NCI-H187 (cell line): ENCODE data around the gene MFSD6.
"Not testable (repeated sequence)": the region's sequence is repeated elsewhere in the genome, so short reads cannot be mapped to it uniquely, and the experiment has no call there.

Experiments
- DNase-seq, 2 experiments: peaks; one replicate each; lab custom pipeline; 2025; lab: John Stamatoyannopoulos, UW

The MFSD6 gene

DNA sequence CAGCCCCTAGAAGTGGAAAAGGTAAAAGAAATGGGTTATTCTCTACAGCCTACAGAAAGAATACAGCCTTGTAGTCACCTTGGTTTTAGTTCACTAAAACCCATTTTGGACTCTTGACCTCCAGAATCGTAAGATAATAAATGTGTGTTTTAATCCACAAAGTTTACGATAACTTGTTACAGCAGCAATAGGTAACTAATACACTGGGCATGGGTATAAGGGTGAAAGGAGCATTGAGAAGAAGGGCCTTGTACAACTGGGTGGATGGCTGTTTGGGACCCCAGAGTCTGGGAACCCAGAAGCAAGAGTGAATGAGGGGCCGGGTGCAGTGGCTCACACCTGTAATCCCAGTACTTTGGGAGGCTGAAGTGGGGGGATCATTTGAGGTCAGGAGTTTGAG, 2.2 kb upstream of the MFSD6 start:
- no peak for DNase-seq

GRCh38 chr2:190406805-190407204, 1.4 kb upstream of the MFSD6 start:
- no peak for DNase-seq

DNA sequence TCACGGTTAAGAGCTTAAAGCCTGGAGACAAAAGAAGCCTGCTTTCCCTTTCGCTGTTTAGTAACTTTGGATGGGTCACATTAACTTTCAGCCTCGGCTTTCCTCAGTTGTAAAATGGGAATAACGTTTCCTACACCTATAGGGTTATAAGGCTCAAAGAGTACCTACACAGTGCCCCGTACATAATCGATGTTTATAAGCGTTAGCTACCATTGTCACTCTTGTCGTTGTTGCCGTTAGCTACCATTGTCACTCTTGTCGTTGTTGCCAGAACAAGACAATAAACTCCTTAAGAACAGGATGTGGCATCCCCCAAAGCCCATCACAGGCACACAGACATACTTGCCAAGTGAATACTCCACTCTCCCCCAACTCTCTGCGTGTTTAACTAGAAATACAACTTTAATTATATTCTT, 901 bp upstream of the MFSD6 start:
- DNase-seq: no peak

DNA sequence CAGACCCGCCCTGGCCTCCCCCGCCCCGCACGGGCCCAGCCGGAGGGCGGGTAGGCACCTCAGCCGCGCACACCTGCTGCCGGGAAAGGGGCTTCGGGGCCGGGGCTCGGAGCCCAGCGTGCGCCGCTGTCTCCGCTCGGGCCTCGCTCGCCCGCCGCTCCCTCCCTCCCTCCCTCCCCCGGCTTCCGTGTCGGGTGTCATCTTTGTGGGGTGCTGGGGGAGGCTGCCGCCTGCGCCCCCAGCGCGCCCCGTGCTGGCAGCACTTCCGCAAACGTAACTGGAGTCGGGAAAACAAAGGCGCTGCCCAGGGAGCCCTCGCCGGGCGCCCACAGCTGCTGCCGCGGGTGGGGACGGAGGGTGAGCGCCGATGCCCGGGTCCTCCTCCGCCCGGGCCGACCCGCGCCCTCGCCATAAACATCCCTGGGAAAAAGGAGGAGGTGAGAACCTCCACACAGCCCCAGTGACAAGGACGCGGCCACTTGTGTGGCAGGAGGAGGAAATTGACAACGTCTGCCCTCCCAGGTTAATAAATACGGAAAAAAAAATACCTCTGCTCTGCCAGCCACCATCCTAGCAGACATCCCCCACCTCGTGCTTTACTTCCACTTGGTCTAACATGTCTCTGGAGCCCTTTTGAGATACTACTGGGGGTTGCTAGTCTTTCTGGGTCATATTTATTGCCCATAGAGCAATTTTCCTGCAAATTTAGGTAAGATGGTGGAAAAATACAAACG, 550 bp downstream of the MFSD6 start:
- peak in 1 of 2 experiments; percentile 46 for DNase-seq

DNA sequence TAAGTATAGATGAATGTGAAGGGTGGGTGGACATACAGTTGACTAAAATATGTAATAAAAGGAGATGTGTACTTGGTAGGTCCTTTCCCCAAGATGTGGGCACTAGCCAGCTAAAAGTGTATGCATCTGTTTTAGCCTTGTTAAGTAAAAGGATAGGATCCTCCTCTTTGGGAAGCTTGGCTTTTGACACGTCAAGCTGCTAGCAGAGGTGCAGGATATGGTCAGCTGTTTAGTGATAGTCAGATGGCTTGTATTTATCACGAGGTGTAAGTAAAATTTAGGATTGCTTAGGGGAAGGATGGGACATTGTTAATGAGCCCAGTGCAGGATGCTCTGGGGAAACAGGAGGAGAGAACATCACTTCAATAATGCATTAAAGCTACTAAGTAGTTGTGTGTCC, 1.5 kb downstream of the MFSD6 start:
- no peak for DNase-seq

DNA sequence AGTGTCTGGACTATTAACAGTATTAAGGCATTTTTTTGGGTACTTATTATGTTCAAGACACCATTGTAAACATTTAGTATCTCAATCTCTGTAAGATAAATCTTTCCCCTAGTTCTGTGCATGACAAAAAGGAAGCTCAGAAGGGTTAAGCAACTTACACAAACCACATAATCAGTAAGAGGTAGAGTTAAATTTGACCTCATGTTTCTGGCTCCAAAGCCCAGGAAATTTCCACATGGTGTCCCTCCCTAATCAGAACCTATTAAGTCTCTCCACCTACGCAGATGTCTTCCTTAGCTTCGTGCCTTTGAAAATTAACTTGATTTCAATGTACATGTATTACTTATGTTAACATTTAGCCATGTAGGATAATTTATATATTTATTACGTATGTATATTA, 2.0 kb downstream of the MFSD6 start:
- DNase-seq: no peak

DNA sequence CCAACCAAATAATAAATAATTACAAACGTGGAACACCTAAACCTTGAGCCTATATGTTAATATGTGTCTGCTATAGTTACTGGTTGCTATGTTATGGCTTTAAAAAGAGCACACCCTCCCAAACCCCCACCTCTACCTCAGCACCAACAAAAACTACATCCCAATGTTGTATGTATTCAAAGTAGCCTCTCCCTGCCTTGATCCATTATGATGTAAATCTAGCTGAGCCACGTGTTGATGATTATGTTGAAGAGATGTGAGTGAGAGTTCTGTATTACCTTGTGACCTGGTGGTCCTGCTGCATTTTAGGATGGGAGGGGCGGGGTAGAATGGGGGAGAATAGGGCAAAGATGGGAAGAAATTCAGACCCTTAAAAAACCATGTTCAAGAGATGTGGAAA, 4.8 kb downstream of the MFSD6 start:
- no peak for DNase-seq

DNA sequence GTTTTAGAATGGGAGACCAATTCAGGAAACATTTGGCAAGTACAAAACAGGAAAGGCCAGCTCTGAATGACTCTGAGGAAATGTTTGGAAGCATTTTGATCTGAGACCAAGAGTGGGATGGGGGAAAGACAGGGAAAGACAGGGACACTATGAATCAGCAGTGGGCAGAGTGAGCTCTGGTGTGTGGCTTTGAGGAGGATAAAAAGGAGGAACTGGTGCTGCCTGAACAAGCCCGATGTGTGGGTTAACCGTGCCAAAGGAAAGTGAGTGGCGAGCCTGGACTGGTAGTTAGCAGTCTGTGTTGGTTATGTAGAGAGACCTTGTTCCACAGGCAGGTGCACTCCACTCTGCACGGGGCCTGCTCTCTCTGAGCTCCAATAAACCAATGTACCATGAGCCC, 5.3 kb downstream of the MFSD6 start:
- DNase-seq: no peak

GRCh38 chr2:190415251-190415650, 7.1 kb downstream of the MFSD6 start:
- no peak for DNase-seq

DNA sequence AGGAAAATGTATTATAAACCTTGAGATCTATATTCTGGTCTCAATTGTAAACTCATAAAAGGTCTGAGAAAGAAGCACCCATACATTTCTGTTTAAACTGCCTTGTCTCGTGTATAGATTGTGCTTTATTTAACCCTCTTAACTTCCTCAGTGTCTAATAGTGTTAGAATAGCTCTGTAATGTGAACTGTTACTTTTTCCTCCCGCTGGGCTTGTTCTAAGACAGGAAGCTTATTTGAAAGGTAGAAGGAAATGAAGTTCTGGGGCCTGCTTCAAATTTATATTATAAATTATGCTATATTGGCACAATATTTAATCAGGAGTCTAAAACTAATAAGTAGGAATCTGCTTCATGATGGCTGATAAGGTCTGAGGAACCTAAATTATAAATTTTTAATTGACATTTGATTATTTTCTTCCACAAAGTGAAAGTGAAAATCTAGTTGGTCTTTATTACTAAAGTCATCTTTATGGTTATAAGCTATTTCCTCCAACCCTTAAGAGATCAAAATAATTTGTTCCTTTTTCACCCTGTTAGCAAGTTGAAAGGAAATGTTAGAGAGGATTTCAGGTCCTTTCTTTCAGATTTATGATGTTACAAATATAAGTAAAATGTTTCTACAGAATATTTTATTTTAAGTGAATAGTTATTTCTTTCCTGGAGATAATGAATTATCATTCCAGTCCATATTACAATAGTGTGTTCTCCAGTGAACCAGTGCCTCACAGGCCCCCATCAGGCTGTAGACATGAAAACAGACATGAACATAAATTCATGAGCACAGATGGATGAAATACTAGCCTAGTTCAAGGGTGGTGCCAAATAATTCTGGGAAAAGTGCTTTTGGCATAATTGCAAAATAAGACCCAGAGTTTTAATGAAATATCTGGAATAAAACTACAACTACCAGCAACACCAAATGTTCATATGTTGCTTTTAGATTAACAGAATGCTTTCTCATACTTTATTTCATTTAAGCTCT, 7.9 kb downstream of the MFSD6 start:
- DNase-seq: no peak

GRCh38 chr2:190417045-190417842, 9.1 kb downstream of the MFSD6 start:
- DNase-seq: no peak

DNA sequence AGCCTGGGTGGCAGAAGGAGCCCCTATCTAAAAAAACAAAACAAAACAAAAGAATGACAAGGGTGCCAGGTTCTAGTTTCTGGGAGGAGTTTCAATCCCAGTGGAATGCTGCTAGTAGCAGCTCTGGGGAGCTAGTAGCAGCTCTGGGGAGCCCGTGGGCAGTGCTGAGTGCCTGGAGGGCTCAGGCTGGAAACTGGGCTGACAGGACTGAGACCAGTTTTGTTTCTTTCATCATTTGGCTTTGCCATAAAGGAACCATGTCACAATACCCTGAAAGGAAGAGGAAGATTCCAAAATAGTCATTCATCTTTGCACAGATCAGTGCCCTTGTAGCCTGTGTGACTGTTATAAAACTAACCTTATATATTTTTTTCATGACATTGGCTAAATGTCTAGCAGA, 10.6 kb downstream of the MFSD6 start:
- no peak for DNase-seq

- DNase-seq: no peak
Observed at GRCh38 chr2:190420801-190421200, 12.6 kb downstream of the MFSD6 start.

- DNase-seq: no peak
Observed at GRCh38 chr2:190425221-190425866, 17.2 kb downstream of the MFSD6 start.

GRCh38 chr2:190425883-190426658, 17.9 kb downstream of the MFSD6 start:
- no peak for DNase-seq

- DNase-seq: not testable (repeated sequence)
Observed at GRCh38 chr2:190430866-190431265, 22.7 kb downstream of the MFSD6 start.

DNA sequence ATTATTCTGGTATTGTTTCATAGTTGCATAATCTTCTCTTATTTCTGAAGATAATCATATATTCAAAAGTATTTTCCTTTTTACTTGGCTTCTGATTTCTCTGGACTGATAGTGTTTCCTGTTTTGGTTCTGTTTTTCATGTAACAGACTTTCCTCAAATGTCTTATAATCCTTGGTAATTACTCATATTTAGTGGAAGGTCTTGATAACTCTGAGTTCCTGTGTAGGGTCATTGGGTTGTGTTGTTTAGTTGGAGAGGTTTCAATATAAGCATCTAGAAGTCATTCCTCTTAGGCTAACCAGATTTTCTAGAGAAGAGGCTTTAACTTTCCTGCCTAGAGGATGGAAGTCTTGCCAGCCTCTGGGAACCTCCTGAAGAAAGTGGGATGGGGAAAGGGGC, 23.8 kb downstream of the MFSD6 start:
- no peak for DNase-seq

DNA sequence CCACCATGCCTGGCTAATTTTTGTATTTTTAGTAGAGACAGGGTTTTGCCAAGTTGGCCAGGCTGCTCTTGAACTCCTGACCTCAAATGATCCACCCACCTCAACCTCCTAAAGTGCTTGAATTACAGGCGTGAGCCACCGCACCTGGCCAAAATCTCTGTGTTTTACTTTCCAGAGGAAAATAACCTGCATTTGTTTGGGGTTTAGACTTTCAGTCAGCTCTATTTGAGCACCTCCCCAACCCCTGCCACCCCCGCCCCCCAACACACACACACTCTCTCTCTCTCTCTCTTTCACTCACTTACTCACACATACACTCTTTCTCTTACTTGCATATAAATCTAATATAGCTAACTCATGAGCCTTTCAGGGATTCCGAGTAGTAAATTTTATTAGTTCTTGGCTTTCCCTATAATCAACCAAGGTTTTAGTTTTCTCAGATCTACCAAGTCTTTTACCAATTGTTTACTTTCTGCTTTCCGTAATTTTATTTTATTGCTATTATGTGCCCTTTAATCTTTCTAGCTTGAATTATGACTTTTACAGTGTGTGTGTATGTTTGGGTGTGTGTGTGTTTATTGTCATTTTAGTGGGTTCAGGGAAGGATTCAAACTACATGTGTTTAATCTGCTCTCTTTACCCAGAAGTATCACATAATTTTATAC, 24.5 kb downstream of the MFSD6 start:
- DNase-seq: no peak

DNA sequence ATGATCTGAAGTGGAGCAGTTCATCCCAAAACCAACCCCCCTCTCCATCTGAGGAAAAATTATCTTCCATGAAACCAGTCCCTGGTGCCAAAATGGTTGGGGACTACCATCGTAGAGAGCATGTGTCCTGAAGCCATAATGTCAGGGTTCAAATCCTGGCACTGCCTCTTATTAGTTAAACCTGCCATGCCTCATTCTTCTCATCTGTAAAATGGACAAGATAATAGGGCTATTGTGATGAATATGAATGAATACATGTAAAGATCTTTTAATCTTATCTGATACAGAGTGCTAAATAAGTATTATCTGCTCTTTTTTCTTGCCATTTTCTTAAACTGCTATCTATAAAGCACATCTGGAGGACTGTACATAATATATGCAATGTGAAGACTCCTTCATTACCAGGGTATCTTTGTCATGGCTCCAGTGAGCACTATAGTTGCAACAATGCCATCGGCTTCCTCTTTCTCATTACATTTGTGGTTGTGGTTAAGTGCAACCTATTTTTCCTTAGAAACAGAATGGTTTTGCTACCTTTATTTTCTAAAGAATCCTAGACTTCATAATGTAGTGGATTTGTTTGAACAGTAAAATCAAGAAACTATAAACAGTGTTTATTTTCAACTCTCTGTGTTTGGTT, 27.0 kb downstream of the MFSD6 start:
- no peak for DNase-seq

DNA sequence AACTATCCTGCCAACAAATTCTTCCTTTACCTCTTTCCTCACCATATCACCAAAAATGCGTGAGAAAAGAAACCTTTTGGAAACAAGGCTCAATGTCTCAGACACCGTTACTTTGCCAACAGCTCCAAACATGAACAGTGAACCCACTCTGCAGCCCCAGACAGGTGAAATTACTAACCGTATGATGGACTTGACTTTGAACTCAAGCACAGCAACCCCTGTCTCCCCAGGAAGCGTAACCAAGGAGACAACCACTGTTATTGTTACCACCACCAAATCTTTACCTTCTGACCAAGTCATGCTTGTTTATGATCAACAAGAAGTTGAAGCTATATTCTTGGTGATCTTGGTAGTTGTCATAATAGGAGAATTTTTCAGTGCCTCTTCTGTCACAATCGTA, 28.4 kb downstream of the MFSD6 start:
- no peak for DNase-seq
